NCI-H748 treated with DMSO at 0.1 percent for 48 hours (cell line): ENCODE measurements around the gene DNAJC17.

ENCODE experiments used
- DNase-seq: peaks from one replicate; lab custom pipeline; 2025; lab: John Stamatoyannopoulos, UW

DNAJC17 gene

DNA sequence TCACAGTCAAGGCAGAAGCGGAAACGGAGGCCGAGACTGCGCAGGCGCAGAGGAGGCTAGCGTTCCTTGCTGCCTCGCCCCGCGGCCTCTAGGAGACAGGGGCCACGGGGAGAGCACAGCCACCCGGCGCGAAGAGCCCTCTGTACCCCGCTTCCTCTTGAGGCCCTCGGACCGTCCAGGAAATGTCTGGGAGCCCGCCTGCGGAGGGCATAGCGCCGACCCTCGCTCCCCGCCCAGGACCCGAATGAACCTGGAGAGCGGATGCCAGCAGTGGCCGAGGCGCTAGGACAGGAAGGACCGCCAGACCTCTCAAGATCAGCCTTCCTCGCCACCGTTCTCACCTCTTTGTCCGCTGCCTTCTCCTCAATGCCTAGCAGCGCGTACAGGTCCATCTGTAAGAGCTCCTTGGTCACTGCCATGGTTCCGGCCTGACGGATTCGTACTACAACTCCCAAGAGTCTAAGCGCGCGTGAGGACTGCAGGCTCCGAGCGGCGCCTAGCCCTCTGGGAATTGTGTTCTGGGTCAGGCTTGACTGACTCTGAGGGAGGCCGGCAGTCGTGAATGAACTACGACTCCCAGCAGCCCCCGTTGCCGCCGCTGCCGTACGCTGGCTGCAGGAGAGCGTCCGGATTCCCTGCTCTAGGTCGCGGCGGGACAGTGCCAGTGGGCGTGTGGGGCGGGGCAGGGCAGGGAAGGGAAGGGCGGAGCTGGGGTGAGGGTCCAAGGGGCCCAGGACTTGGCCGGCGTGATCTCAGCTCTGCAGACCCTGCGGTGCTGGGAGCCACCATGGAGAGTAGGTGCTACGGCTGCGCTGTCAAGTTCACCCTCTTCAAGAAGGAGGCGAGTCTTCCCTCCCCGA lies at the start of gene DNAJC17, which contains the start of gene ZFYVE19:
Gene DNAJC17 (minus strand): TSS at position 446 of the 860 bp plus-strand sequence. CDS start 27 bp downstream, at position 419.
Gene ZFYVE19 (plus strand): TSS at position 62 of the 860 bp plus-strand sequence. CDS start 501 bp downstream, at position 563.
- DNase-seq, result peak; percentile 81

DNA sequence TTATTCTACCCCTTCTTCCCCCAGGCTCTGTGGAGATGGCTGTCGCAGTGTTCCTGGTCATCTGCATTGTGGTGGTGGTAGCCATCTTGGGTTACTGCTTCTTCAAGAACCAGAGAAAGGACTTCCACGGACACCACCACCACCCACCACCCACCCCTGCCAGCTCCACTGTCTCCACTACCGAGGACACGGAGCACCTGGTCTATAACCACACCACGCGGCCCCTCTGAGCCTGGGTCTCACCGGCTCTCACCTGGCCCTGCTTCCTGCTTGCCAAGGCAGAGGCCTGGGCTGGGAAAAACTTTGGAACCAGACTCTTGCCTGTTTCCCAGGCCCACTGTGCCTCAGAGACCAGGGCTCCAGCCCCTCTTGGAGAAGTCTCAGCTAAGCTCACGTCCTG lies 49.5 kb upstream of the DNAJC17 start:
- DNase-seq, result no peak

GRCh38 chr15:40855706-40856234 lies 48.5 kb upstream of the DNAJC17 start:
- DNase-seq, result no peak

DNA sequence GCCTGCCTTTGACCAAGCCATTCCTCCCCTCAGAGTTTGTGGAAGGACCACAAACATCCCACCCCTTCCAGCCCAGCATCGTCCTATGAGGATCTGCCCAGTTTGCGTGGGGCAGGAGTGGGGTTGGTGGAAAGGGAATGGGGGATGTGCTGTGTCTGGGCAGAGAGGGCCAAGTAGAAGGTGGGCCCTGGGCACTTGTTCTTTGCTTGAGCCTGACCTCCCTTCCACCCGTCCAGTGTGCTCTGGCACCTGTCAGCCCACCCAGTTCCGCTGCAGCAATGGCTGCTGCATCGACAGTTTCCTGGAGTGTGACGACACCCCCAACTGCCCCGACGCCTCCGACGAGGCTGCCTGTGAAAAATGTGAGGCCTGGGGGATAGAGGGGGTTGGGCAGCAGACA lies 46.9 kb upstream of the DNAJC17 start:
- DNase-seq, result no peak

- no peak for DNase-seq
Measured at GRCh38 chr15:40853241-40853890, 46.1 kb upstream of the DNAJC17 start.

GRCh38 chr15:40852529-40852928 lies 45.3 kb upstream of the DNAJC17 start:
- DNase-seq, result peak; percentile 13

GRCh38 chr15:40850576-40851112 lies 43.4 kb upstream of the DNAJC17 start:
- DNase-seq, result no peak

DNA sequence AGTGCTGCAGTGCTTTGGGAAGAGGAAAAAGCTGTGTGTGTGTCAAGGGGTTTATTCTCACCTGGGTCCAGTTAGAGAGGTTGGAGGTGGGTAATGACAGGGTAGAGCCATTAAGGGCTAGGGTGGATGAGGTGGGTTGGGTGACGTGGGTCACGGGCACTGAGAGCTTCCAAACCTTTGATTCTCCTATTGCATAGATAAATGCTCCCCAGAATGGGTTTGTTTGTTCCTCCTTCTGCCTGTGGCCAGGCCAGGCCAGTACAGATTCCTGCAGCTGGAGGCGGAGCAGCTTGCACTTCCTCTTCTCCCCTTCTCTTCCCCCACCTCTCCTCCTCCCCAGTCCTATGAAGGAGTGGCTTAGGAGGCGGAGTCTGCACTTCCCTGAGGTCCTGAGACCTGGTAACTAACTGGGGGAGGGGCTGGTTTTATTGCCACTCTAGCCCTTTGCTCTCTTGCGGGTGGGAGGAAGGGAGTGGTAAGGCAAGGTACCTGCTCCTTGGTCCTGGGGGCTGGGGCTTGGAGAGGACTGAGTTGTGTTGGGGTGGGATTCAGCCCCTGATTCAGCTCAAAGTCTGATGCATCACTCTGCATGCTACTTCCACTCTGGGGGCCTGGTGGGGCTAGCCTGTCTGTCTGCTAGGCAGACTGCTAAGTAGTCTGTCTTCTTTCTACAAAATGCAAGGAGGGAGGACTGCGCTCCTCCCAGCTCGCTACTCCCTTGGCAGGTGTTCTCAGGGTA lies 40.1 kb upstream of the DNAJC17 start:
- DNase-seq, result peak; percentile 51

GRCh38 chr15:40846841-40847222 lies 39.6 kb upstream of the DNAJC17 start:
- DNase-seq, result no peak

GRCh38 chr15:40845511-40846284 lies 38.4 kb upstream of the DNAJC17 start:
- DNase-seq, result peak; percentile 24

- DNase-seq, result no peak
Measured at GRCh38 chr15:40845036-40845435, 37.8 kb upstream of the DNAJC17 start.

- no peak for DNase-seq
Measured at GRCh38 chr15:40844696-40845030, 37.4 kb upstream of the DNAJC17 start.

DNA sequence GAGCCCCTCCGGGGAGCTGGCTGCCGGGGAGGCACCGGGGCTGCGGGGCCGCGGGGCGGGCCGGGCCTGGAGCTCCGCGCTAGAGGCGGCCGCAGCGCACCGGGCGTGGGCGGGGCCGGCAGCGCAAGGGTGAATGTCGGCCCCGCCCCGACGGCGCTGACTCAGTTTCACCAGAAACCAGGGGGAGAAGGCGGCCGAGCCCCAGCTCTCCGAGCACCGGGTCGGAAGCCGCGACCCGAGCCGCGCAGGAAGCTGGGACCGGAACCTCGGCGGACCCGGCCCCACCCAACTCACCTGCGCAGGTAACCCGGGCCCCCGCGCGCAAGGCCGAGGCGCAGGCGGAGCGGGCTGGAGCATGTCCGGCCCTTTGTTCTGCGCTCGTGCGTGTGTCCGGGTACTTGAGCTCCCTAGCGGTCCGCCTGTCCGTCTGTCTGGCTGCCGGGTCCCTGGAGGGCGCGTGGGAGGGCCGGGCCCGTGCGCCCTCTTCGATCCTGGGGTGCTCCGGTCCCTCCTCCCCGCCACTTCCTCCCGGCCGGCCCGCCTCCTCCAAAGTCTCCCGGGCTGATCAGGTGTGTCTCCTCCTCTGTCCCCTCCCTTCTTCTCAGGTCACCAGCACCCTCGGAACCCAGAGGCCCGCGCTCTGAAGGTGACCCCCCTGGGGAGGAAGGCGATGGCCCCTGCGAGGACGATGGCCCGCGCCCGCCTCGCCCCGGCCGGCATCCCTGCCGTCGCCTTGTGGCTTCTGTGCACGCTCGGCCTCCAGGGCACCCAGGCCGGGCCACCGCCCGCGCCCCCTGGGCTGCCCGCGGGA lies 36.8 kb upstream of the DNAJC17 start, which contains the start of gene SPINT1:
Gene SPINT1 (plus strand): TSS at position 164 of the 811 bp plus-strand sequence. CDS start 507 bp downstream, at position 671.
- peak; percentile 19 for DNase-seq

- no peak for DNase-seq
Measured at GRCh38 chr15:40843261-40843884, 36.1 kb upstream of the DNAJC17 start.

DNA sequence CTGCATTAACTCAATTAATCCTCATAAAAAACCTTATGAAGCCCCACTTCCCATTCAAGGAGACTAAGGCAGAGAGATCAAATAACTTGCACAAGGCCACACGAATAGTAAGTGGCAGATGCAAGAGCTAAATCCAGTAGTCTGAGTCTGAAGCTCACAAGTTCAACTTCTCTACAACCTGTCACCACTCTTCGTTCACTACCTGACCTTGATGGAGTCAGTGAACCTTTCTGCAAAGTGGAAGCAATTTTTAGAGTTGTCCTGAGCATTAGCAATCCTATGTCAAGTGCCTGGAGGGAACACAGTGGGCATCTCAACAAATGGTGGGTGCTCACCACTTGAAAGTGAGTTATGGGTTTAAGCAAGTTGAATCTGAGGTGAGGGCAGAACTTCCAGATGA lies 34.5 kb upstream of the DNAJC17 start:
- DNase-seq, result no peak

DNA sequence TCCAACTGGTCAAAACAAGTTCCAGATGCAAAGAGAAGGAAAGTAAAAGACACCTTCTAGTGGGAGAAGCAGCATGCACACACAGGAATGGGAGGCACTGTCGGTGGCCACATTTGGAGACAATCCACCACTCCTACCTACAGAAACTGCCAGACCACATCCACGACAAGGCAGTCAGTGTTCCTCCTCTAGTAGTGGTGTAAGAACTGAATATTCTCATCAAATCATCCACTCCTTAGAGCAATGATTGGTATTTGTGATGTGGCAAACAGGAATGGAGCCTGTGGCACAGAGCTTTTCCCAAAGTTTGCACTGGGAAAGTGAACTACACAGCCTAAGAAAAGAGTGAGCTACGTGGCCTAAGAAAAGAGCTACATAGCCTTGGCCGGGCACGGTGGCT lies 31.5 kb upstream of the DNAJC17 start:
- DNase-seq, result no peak

- DNase-seq, result no peak
Measured at GRCh38 chr15:40836020-40836419, 28.7 kb upstream of the DNAJC17 start.

DNA sequence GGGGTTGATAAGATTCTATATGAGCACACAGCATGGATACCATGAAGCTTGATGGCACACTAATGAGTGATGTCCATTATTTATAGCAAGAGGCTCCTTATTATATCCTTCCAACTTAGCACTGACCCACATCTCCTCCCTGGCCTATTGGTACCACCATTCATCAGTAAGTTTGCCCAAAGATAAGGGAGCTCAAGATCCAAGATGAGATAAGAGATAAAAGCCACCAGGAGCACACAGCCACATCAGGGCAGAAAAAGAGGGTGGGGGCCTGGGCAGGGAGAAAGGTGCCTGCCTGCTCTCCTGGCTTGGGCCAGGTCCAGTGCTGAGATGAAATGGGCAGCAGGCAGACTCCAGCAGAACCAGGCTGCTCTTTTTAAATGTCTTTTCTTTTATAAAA lies 25.6 kb upstream of the DNAJC17 start:
- no peak for DNase-seq

DNA sequence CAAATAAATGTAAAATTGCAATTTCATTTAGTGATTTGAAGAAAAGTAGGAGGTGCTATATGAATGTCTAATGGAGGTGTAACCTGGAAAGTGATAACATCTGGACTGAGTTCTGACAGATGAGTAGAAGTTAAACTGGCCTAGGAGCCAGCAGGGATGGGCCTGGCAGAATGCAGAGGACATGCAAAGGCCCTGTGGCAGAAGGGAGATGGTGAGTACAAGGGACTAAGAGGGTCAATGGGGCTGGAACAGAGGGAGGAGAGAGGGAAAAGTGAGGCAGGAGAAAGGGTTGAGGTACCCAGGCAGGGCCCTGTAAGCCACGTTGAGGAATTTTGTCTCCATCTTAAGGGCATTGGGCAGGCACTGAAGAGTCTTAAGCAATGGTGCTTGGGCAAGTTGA lies 24.6 kb upstream of the DNAJC17 start:
- no peak for DNase-seq

- peak; percentile 90 for DNase-seq
Measured at GRCh38 chr15:40830884-40831283, 23.6 kb upstream of the DNAJC17 start.
